ENCODE measurements around the gene MROH8.

The MROH8 gene

GRCh38 chr20:37198932-37199660 lies 19.7 kb upstream of the MROH8 start:
- no peak for DNase-seq

DNA sequence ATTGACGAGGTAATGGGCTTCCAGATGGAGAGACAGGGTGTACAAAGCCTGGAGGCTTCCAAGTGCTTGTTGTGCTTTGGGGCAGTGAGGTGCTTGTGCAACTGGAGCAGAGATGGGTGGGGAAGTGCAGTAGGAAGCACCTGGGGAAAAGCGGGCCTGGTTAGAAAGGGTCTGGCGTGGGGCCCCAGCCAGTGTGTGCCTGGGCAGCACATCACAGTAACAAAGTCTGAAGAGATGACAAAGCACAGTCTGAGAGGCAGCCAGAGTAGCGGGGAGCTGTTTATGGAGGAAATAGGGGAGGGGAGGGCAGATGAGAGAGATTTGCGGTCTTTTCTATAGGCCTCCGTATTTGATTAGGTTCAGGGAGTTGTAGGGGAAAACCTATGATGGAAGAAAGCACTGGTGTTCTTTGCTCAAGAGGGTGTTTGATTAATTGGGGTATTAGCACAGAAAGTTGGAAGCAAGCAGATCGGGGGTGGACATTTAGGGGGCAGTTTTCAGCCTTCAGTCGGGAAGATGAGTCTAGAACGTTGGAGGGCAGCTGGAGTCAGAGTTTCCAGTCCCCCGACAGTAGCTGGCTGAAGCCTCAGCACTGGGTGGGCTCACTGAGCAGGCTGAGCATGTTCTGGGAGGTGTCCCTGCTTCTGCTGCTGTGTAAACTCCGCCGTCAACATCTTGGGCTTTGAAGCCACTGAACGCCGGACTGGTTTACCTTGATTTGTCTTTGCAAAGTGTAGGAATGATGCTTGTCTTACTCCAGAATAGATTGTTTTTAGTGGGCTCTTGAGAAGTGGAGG lies 15.5 kb upstream of the MROH8 start:
- no peak for DNase-seq

DNA sequence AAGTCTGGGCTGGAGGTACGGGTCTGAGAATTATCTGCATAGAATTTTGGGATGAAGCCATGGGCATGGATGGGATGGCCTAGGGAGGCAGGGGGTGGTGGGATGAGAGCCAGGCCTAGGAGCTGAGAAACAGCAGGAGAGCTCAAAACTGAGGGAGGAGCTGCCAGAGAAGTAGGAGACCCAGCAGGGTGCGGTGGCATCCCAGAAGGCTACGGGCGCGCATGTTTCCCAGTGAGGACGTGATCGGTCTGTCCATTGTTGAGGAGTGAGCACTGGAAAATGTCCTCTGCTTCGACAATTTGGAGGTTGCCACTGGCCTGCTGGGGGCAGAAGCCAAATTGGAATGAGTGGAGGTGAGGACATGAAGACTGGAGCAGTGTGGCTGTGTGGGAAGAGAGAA lies 14.5 kb upstream of the MROH8 start:
- DNase-seq, result no peak

DNA sequence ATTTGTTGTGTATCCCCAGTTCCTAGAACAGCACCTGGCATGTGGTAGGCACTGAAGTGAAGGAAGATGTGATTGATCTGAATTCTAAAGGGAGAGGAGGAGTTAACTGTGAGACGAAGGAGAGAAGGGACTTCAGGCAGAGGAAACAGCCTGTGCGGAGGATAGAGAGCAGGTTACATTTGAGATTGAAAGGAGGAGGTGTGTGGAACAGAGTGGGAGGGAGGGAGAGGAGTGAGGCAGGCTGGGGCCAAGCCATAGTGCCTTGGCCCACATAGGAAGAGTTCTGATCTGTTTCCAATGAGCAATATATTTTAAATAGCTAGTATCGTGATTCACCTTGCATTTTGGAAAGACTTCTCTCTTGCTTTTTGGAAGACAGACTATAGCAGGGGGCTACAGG lies 13.9 kb upstream of the MROH8 start:
- DNase-seq, result no peak

- peak; percentile 64 to 71 for DNase-seq
Observed at GRCh38 chr20:37192137-37192854, 12.9 kb upstream of the MROH8 start.

- DNase-seq, result no peak
Observed at GRCh38 chr20:37190354-37191112, 11.2 kb upstream of the MROH8 start.

GRCh38 chr20:37189416-37190016 lies 10.2 kb upstream of the MROH8 start:
- DNase-seq, result no peak

- DNase-seq, result no peak
Observed at GRCh38 chr20:37188787-37189186, 9.4 kb upstream of the MROH8 start.

DNA sequence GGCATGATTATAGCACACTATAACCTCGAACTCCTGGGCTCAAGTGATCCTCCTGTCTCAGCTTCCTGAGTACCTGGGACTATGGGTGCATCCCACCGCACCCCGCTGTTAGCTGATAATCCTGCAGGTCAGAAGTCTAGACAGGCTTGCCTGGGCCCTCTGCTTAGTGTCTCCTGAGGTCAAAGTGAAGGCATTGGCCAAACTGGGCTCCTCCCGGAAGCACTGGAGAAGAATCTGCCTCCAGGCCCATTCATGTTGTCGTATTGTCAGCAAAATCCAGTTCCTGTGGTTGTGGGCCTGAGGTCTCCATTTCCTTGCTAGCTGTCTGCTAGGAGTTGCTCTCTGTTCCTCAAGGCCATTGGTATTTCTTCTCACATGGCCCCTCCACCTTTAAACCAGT lies 6.3 kb upstream of the MROH8 start:
- DNase-seq, result no peak

GRCh38 chr20:37179683-37180524 lies 556 bp upstream of the MROH8 start:
- no peak for DNase-seq

- DNase-seq, result no peak
Observed at GRCh38 chr20:37172836-37173235, 6.5 kb downstream of the MROH8 start.

- DNase-seq, result no peak
Observed at GRCh38 chr20:37166867-37167266, 12.5 kb downstream of the MROH8 start.

- no peak for DNase-seq
Observed at GRCh38 chr20:37165031-37165430, 14.3 kb downstream of the MROH8 start.

- DNase-seq, result no peak
Observed at GRCh38 chr20:37163832-37164554, 15.4 kb downstream of the MROH8 start.

- DNase-seq, result no peak
Observed at GRCh38 chr20:37162646-37163045, 16.7 kb downstream of the MROH8 start.

DNA sequence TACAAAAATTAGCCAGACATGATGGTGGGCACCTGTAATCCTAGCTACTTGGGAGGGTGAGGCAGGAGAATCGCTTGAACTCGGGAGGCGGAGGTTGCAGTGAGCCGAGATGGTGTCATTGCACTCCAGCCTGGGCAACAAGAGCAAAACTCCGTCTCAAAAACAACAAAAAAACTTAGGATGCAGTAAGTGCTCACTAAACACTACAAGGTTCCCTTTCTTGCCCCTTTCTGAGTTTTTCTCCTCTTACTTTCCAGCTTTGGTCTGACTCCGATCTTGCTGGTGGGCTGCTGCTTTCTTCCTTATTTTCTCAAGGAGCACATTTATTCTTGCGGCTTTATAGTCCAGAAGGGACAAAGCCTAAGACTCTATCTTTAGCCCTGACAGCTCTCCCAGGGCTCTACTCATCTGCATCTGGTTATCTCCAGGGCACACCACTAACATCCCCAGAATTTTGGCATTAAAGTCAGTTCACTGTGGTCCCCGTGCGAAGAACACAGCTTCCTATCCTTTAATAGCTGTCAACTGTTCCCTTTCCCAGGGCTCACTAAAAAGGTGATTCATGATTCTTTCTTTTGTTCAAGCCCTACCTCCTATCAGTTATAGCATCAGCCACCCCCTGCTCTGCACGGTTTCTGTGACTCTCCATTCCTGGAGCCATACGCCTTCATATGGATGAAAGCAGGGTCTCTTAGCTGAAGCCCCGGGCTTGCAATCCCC lies 17.4 kb downstream of the MROH8 start:
- no peak for DNase-seq

DNA sequence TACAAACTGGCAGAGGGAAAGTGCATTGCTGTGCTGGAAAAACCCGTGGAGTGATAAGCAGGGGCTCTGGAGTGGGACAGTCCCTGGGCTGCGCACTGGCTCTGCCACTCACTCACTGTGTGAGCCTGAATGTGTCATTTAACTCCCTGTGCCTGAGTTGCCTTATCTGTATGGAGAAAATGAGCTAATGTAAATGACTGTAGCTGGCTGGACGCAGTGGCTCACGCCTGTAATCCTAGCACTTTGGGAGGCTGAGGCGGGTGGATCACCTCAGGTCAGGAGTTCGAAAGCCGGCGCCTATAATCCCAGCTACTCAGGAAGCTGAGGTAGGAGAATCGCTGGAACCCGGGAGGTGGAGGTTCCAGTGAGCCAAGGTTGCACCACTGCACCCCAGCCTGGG lies 18.7 kb downstream of the MROH8 start:
- DNase-seq, result no peak

GRCh38 chr20:37158248-37158647 lies 21.1 kb downstream of the MROH8 start:
- no peak for DNase-seq

DNA sequence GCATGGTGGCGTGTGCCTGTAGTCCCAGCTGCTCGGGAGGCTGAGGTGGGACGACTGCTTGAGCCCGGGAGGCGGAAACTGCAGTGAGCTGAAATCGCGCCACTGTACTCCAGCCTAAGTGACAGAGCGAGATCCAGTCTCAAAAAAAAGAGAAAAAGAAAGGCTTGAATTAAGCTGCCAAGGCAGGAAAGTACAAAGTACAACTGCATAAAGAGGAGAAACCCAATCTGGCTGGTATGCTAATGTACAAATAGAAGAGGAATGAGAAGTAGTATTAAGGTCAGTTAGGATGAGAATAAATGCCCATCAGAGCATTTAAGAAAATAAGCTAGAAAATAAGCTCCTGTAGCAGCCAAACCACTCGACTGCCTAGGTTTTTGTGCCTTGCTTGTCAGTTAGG lies 23.4 kb downstream of the MROH8 start:
- no peak for DNase-seq

- DNase-seq, result no peak
Observed at GRCh38 chr20:37154684-37155298, 24.6 kb downstream of the MROH8 start.

Measured in activated CD4-positive, alpha-beta T cell treated with anti-CD3 and anti-CD28 coated beads for 4 hours (primary cell).